Natural killer cell treated with Interleukin-12 subunit alpha and Interleukin-12 subunit beta and Interleukin-15 and Interleukin-18, amount 100 ng/mL, for 72 hours (primary cell): ENCODE results near the gene SLC5A5. TPM values are rescaled to one million over a fixed set of nuclear protein-coding genes. Genes with fewer than 3 reads are reported as not detected.

Experiments used
- ATAC-seq, 2 donors: fragments of 150-1000 bp; cut with Tn5 transposase in 1 of 2; sonication (Bioruptor Pico), chemical (Tn5 transposase) in 1 of 2; 2 replicates each; pipeline ENCODE4 v1.10.0; 2021
- DNase-seq: peaks from one replicate; pipeline ENCODE4 v3.0.0; 2022; ENCODE audit warnings: low spot score
- H3K27ac Mint-ChIP-seq, 2 donors: 1 replicate in 1 of 2; 2 replicates in 1 of 2; pipeline ENCODE4 v1.8.0; 2022; ENCODE audit warnings: mixed read lengths in 2 of 2, mild to moderate bottlenecking in 1 of 2, moderate library complexity in 1 of 2
- H3K27me3 Mint-ChIP-seq, 2 donors: 1 replicate in 1 of 2; 2 replicates in 1 of 2; pipeline ENCODE4 v1.8.0; 2022; ENCODE audit warnings: mixed read lengths in 2 of 2
- H3K36me3 Mint-ChIP-seq: one replicate; pipeline ENCODE4 v1.8.0; 2022; ENCODE audit warnings: mixed read lengths
- H3K4me1 Mint-ChIP-seq, 2 donors: 1 replicate in 1 of 2; 2 replicates in 1 of 2; pipeline ENCODE4 v1.8.0; 2022; ENCODE audit warnings: low read depth in 2 of 2, mixed read lengths in 2 of 2, mild to moderate bottlenecking in 1 of 2
- H3K4me3 Mint-ChIP-seq: one replicate; pipeline ENCODE4 v1.8.0; 2022; ENCODE audit warnings: mixed read lengths
- H3K9me3 Mint-ChIP-seq: 2 replicates; pipeline ENCODE4 v1.8.0; 2022; ENCODE audit warnings: mixed read lengths
- total RNA-seq, 2 donors: library from RNA; stranded (reverse); gene quantifications; one replicate each; pipeline ENCODE4 v1.2.3, GENCODE V29; 2022

The SLC5A5 gene
- total RNA-seq, 2 donors from 2014 or later, result 0.57 to 0.89 TPM

DNA sequence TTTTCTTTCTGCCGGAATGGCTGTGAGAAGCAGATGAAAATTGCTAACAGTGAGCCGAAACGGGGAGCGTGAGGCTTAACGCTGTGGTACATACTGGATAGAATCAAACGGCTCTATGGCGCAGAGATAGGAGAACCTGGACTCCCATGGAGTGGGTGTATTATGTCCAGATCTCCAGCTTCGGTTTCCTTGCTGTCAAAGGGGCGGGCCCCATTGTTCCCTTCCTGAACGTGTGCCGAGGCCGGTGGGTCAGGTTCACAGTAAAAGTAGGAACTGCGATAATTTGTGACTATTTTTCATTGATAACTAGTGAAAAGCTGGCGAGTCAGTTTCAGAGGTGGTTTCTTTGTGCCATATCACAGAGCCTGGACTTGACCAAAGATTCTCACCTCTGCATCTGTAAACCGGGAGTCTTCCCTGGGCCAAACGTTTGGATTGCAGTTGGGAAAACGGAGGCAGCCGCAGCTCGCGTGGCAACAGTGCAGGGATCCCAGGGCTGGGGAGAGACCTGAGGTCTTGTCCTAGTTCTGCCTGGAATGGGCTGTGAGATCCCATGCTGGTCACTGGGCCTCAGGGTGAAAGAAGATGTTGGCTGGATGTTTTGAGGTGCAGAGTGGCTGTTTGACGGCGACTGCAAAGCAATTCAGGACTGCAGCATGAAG, 11.3 kb upstream of the SLC5A5 start:
- Mint-ChIP-seq H3K4me1 (peaks cover 21 to 27% of the 10 kb centered on the region in 2 donors), H3K27me3 (no peaks in the 10 kb centered on the region), H3K36me3 (peaks cover 12% of the 10 kb centered on the region), H3K27ac (peak overlapping the region; percentile 72 to 85), H3K4me3 (peak overlapping the region; percentile 91), H3K9me3 (no peaks in the 10 kb centered on the region)
- DNase-seq, result no peak
- no peak for ATAC-seq

DNA sequence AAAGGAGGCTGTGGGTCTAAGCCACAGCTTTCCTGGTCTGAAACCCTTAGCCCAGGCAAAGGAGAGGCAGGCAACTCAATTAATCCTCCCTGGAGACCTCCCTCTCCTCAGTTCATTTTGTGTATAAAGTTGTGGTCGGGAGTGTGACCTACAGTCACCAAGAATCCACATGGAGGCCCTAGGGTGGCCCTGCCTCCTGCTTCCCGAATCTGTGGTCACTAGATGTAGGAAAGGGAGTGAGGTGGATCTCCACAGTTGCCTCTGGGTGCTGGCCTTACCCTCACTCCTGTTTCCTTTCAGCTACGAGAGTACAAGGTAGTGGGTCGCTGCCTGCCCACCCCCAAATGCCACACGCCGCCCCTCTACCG, 10.8 kb upstream of the SLC5A5 start:
- Mint-ChIP-seq H3K9me3 (no peaks in the 10 kb centered on the region), H3K27ac (peak overlapping the region; percentile 72 to 85), H3K4me3 (peak overlapping the region; percentile 91), H3K4me1 (peaks cover 19 to 26% of the 10 kb centered on the region in 2 donors), H3K27me3 (no peaks in the 10 kb centered on the region), H3K36me3 (peaks cover 12% of the 10 kb centered on the region)
- no peak for ATAC-seq
- no peak for DNase-seq

DNA sequence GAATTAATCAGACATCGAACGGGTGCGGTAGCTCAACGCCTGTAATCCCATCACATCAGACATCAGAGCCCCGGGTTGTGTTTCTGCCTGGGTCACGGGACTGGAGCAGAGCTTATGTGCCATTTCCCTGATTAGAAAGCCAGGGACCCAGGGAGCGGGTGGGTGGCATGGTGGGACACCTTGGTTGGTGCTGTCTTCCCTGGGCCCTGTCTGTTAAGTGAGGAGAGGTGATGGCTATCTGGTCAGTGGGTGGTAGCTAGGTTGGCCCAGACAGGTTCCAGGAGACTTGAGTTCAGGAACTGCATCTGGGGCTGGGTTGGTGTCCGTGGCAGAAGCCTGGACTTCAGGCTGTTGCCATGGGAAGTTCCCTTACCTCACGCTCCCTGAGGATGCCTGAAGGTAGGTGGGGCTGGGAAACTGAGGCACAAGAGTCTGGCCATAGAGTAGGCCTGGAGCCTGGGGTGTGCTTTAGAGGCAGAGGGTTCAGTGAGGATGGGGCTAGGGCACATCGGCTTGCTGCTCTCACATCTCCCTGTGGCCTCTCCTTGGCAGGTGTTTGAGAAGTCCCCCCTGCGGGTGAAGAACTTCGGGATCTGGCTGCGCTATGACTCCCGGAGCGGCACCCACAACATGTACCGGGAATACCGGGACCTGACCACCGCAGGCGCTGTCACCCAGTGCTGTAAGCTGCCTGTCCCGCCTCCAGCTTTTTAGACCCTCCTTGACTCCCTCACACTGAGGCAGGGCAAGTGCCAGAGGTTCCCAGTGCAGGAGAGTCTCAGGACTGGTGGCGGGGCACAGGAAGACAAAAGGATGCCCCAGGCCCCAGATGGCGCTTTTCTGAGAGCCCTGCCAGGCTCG, 10.0 kb upstream of the SLC5A5 start:
- DNase-seq (no peak), ATAC-seq (no peak)
- H3K27me3 Mint-ChIP-seq, result no peaks in the 10 kb centered on the region
- H3K4me3 Mint-ChIP-seq, result peak overlapping the region; percentile 91
- H3K9me3 Mint-ChIP-seq, result no peaks in the 10 kb centered on the region
- H3K36me3 Mint-ChIP-seq, result peaks cover 12% of the 10 kb centered on the region
- H3K4me1 Mint-ChIP-seq, result peaks cover 21 to 26% of the 10 kb centered on the region in 2 donors
- peak overlapping the region; percentile 72 to 85 for H3K27ac Mint-ChIP-seq

DNA sequence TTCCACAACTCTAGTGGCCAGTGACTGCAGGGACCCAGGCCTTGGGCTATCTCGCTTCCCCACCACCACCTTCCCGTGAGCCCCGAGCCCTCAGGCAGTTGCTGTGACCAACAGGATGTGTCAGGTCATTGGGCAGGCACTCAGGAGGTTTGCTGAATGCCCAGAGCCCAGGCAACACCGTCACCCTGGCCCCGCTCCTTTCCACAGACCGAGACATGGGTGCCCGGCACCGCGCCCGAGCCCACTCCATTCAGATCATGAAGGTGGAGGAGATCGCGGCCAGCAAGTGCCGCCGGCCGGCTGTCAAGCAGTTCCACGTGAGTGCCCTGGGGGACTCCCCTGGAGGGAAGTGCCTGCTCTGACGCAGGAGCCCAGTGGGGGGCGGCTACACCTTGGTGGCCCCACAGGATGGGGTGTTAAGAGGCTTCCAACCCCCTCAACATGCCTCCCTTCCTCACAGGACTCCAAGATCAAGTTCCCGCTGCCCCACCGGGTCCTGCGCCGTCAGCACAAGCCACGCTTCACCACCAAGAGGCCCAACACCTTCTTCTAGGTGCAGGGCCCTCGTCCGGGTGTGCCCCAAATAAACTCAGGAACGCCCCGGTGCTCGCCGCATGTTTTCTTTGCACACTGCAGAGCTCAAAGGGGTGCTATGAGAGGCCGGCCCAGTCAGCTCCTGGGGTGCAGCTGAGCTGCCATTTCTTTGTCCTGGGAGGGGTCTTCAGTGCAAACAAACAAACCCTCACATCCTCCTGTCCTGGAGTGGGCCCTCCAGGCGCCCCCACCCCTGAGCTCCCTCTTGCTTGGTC, 8.8 kb upstream of the SLC5A5 start:
- Mint-ChIP-seq H3K36me3 (peaks cover 12% of the 10 kb centered on the region), H3K27me3 (no peaks in the 10 kb centered on the region), H3K4me1 (peaks cover 21 to 26% of the 10 kb centered on the region in 2 donors), H3K27ac (peak overlapping the region; percentile 18 to 23), H3K9me3 (no peaks in the 10 kb centered on the region), H3K4me3 (peak overlapping the region; percentile 50)
- no peak for DNase-seq
- ATAC-seq, result no peak

- no peak for ATAC-seq
- Mint-ChIP-seq H3K36me3 (peaks cover 12% of the 10 kb centered on the region), H3K4me1 (peaks cover 21 to 26% of the 10 kb centered on the region in 2 donors), H3K9me3 (no peaks in the 10 kb centered on the region), H3K27ac (peak overlapping the region in 1 of 2 donors; percentile 18), H3K27me3 (no peaks in the 10 kb centered on the region), H3K4me3 (no peak overlapping the region)
- DNase-seq, result no peak
These were observed 8.1 kb upstream of the SLC5A5 start for GRCh38 chr19:17863520-17864182.

GRCh38 chr19:17865364-17866311, 6.1 kb upstream of the SLC5A5 start:
- Mint-ChIP-seq H3K4me3 (peak overlapping the region; percentile 10), H3K27me3 (no peaks in the 10 kb centered on the region), H3K4me1 (peaks cover 9 to 12% of the 10 kb centered on the region in 2 donors), H3K36me3 (peaks cover 2% of the 10 kb centered on the region), H3K9me3 (no peaks in the 10 kb centered on the region), H3K27ac (peak overlapping the region in 1 of 2 donors; percentile 28)
- peak; percentile 21 to 27 for ATAC-seq
- no peak for DNase-seq

DNA sequence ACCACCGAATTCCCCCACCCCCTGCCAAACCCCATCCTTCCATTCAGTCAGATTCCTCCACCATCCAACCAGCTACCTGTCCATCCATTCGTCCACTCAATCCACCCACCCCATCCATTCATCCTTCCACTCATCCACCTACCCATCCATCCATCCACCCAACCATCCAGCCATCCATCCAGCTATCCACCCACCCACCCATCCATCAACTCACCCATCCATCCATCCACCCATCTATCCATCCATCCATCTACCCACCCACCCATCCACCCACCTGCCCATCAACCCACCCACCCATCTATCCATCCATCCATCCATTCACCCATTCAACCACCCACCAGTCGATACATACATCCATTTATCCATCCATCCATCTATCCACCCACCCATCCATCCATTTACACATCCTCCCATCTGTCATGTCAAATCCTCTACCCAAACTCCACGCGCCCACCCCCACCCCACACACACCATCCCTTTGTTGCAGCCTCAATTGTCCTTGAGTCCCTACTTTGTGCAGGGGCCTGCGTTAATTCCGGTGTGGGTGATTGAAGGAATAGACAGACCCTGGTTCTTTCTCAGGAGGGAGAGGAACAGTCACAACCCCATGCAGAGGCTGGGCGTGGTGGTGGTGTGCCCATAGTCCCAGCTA, 5.3 kb upstream of the SLC5A5 start:
- no peaks in the 10 kb centered on the region for H3K9me3 Mint-ChIP-seq
- H3K36me3 Mint-ChIP-seq, result no peaks in the 10 kb centered on the region
- peak overlapping the region; percentile 10 for H3K4me3 Mint-ChIP-seq
- ATAC-seq (peak in 1 of 2 donors; percentile 2), DNase-seq (no peak)
- H3K27ac Mint-ChIP-seq, result peak overlapping the region in 1 of 2 donors; percentile 28
- H3K27me3 Mint-ChIP-seq, result peaks cover 0 to 2% of the 10 kb centered on the region in 2 donors
- peaks cover 1 to 5% of the 10 kb centered on the region in 2 donors for H3K4me1 Mint-ChIP-seq

DNA sequence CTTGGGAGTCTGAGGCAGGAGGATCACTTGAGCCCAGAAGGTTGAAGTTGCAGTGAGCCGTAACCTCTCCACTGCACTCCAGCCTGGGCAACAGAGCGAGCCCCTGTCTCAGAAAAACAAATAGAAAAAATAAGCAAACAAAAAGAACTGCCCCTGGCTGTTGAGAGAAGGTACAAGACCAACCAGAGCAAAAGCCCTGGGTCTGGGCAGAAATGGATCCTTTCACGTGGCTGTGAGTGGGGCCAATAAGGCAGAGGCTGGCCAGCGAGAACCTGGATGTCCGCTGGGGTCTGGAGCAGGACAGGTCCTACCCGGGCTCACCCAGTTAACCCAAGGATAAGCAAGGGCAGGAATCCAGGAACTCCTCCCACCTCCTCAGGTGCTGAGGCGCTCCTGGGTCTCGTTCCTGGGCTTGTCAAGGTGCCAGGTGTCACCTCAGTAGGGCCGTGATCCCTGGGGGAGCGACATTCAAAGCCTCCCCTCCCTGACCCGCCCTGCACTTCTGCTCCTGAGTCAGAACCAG, 4.7 kb upstream of the SLC5A5 start:
- Mint-ChIP-seq H3K9me3 (no peaks in the 10 kb centered on the region), H3K4me3 (no peak overlapping the region), H3K4me1 (peaks cover 0 to 7% of the 10 kb centered on the region in 2 donors), H3K27ac (peak overlapping the region in 1 of 2 donors; percentile 28), H3K27me3 (peaks cover 0 to 2% of the 10 kb centered on the region in 2 donors), H3K36me3 (no peaks in the 10 kb centered on the region)
- peak in 1 of 2 donors; percentile 2 for ATAC-seq
- DNase-seq, result no peak

GRCh38 chr19:17868669-17869068, 3.1 kb upstream of the SLC5A5 start:
- peaks cover 0 to 2% of the 10 kb centered on the region in 2 donors for H3K27me3 Mint-ChIP-seq
- no peak overlapping the region for H3K4me3 Mint-ChIP-seq
- peak overlapping the region in 1 of 2 donors; percentile 43 for H3K27ac Mint-ChIP-seq
- DNase-seq, result no peak
- H3K9me3 Mint-ChIP-seq, result no peaks in the 10 kb centered on the region
- no peaks in the 10 kb centered on the region for H3K36me3 Mint-ChIP-seq
- no peak for ATAC-seq
- H3K4me1 Mint-ChIP-seq, result peaks cover 0 to 8% of the 10 kb centered on the region in 2 donors

- H3K4me1 Mint-ChIP-seq, result peaks cover 0 to 8% of the 10 kb centered on the region in 2 donors
- H3K36me3 Mint-ChIP-seq, result no peaks in the 10 kb centered on the region
- peak overlapping the region in 1 of 2 donors; percentile 43 for H3K27ac Mint-ChIP-seq
- no peak for DNase-seq
- no peaks in the 10 kb centered on the region for H3K9me3 Mint-ChIP-seq
- peaks cover 0 to 2% of the 10 kb centered on the region in 2 donors for H3K27me3 Mint-ChIP-seq
- ATAC-seq, result no peak
- H3K4me3 Mint-ChIP-seq, result no peak overlapping the region
These were observed 2.6 kb upstream of the SLC5A5 start for GRCh38 chr19:17869114-17869608.

DNA sequence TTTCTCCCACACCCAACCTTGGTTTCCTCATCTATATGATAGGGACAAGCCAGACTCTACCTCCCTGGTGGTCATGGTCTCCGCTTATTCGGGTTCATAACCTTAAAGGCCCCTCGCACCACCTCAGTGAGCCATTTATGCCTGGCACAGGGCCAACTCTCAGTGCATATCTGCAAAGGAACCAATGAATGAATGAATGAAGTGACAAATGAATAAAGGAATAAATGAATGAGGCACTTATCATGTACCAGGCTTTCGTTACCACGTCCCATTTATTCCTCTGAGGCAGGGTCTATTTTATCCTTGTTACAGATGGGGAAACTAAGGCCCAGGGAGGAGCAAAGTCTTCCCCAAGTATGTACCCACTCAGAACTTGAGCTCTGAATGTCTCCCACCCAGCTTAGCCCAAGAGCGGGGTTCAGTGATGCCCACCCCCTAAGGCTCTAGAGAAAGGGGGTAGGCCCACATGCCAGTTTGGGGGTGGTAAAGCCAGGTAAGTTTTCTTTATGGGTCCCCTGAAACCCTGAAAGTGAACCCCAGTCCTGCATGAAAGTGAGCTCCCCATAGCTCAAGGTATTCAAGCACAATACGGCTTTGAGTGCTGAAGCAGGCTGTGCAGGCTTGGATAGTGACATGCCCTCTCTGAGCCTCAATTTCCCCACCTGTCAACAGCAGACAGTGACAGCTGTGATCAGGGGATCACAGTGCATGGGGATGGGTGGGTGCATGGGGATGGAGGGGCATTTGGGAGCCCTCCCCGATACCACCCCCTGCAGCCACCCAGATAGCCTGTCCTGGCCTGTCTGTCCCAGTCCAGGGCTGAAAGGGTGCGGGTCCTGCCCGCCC, 490 bp upstream of the SLC5A5 start:
- Mint-ChIP-seq H3K9me3 (no peaks in the 10 kb centered on the region), H3K36me3 (no peaks in the 10 kb centered on the region), H3K4me1 (peaks cover 0 to 7% of the 10 kb centered on the region in 2 donors), H3K4me3 (peak overlapping the region; percentile 65), H3K27ac (no peak overlapping the region), H3K27me3 (peaks cover 0 to 4% of the 10 kb centered on the region in 2 donors)
- ATAC-seq, result no peak
- DNase-seq, result no peak
